GM12873 (cell line): ENCODE results near the gene IRS1.

Experiments used
- TF ChIP-seq, protein P1 (sequence below): IDR thresholded peaks from 2 replicates; pipeline ENCODE4 v1.5.1; 2012; ENCODE audit warnings: low read depth, mild to moderate bottlenecking, moderate library complexity, low read length, control low read depth; ENCODE audit not compliant: insufficient read depth; ENCODE audit errors: missing control alignments

IRS1 gene

DNA sequence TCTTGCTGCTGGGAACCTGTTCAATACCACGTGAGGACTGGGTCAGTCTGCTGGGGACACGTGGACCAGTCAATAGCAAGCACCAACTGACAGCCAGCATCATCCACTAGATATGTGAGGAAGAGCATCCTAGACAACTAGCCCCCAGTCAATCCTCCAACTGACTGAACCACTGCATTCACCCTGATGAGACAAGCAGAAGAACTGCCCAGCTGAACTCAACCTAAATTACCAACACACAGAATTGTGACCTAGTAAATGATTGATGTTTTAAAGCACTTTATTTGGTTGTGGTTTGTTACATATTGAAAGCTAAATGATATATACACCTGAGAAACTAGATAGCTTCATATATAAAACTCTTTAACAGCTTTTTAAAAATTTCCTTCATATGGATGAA lies 15.7 kb downstream of the IRS1 start:
- TF ChIP-seq, protein P1, sequence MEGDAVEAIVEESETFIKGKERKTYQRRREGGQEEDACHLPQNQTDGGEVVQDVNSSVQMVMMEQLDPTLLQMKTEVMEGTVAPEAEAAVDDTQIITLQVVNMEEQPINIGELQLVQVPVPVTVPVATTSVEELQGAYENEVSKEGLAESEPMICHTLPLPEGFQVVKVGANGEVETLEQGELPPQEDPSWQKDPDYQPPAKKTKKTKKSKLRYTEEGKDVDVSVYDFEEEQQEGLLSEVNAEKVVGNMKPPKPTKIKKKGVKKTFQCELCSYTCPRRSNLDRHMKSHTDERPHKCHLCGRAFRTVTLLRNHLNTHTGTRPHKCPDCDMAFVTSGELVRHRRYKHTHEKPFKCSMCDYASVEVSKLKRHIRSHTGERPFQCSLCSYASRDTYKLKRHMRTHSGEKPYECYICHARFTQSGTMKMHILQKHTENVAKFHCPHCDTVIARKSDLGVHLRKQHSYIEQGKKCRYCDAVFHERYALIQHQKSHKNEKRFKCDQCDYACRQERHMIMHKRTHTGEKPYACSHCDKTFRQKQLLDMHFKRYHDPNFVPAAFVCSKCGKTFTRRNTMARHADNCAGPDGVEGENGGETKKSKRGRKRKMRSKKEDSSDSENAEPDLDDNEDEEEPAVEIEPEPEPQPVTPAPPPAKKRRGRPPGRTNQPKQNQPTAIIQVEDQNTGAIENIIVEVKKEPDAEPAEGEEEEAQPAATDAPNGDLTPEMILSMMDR: no peak

DNA sequence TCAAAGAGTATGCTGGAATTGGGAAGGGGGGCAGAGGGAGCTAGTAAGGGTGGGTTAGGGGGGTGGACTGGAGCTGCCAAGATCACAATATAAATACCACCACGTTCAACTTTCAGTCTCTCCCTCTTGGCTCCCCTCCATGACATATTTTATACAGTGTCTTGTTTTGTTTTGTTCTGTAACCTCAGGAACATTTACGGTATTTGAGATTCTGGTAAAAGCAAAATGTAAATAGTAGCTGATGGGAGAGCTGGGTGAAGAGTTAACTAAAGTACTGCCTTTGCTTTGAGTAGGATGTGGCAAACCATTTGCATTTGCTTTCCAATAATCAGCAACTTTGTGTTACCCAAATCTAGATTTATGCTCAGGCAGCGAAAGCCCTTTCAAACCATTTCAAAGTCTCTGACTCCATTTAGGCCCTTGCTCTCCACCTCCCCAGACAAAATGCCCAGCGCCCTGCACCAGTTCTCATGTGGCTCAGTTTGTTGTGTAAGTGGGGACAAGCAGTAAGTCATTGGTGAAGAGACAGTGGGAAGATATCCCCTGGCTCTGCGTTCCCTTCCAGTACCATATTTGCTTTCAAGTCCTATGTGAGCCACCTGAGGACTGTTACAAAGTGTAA lies 17.4 kb downstream of the IRS1 start:
- TF ChIP-seq, protein P1: no peak

DNA sequence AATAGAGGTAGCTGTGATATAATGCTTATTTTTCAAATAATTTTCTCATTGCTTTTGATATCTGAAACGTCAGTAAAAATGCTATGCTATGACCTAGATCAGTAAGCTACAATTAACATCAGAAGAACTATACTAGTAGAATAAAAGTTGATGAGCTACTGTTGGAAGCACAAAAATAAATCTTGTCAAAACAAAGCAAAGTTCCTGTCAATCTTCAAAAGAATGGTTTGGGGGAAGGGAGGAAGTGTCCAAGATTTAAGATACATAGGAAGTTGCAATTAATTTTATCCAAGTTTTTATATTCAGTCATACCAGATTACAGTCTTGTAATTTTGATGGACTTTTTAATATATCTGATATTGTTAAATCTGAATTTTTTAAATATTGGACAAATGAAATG lies 19.2 kb downstream of the IRS1 start:
- TF ChIP-seq, protein P1: no peak

DNA sequence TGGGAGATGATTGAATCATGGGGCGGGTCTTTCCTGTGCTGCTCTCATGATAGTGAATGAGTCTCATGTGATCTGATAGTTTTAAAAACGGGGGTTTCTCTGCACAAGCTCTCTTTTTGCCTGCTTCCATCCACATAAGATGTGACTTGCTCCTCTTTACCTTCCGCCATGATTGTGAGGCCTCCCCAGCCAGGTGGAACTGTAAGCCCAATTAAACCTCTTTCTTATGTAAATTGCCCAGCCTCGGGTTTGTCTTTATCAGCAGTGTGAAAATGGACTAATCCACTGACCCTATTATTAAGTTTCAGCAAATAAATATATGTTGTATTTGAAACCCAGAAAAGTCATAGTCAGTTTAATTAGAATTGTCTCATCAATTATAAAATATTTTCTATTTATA lies 22.0 kb downstream of the IRS1 start:
- TF ChIP-seq, protein P1: no peak

DNA sequence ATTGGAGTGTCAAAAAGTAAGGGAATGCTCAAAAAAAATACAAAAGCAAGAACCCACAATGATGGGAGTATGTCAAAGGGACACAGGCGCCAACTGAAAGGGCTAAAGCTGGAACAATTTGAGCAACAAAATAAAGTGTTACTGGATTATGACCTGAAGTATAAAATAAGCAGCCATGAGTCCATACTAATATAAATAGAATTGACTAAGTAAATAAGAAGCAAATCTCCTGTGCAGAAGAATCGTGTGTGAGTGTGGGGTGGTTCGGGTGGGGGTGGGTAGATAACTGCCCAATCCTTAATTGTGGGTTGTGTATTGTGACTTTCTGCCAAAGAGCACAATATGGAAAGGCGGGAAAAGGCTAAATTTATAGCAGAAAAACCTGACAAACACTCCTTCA lies 23.5 kb downstream of the IRS1 start:
- TF ChIP-seq, protein P1: no peak

DNA sequence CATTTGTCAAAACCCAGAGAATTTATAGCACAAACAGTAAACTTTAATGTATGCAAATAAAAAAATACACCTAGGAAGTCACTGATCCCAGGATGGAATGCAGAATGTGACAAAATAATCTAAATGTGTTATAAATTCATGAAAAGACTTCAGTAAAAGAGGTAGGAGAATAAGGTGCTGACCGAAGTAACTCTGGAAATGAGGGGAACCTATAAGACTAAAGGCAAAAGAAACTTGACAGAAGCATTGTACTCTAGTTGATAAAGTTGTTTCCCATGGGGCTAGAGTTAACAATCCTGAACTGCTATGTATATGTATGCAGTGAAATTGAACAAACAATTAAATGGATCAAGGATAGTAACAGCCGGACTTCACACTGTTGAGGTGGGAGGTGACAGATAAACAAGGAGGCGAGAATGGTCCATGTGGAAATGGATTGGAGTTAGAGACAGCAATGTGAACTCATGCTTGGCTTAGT lies 24.5 kb downstream of the IRS1 start:
- TF ChIP-seq, protein P1: no peak

DNA sequence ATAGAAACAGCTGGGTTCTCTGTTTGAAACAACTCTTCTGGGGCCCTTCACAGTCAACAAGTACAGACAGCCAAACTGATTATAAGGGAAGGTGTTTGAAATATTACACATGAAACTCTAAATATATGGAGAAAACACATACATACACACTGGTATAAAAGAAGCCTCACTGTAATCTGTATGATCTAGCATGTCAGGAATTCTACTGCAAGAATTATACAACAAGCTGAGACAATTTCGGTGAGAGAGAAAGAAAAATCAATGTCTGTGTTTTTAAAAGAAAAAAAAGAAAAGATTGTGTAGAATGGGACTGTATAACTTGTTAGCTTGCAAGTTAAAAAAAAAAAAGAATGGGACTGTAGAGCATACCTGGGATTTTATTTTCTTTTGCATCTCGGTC lies 26.3 kb downstream of the IRS1 start:
- TF ChIP-seq, protein P1: no peak
